Measurements from ENCODE around the gene FDPS.

- no peak for TF ChIP-seq EZH2 (IDR thresholded peaks at IDR 0.05; ENCODE audit: low read length, unreplicated experiment)
- TF ChIP-seq CTCF (conservative IDR thresholded peaks at IDR 0.05; ENCODE audit: low read depth, low read length), result no peak
Observed at GRCh38 chr1:155285631-155286044, 23.0 kb upstream of the FDPS start.
